ENCODE measurements around the gene MRPL11. TPM values are rescaled to one million over a fixed set of nuclear protein-coding genes. Genes with fewer than 3 reads are reported as not detected.

Gene MRPL11
- total and polyA plus RNA-seq, 2 donors (not counting 1 experiment from before 2014, with no cell fraction given): 32.7 to 35.7 TPM

- Histone ChIP-seq H3K36me3 (ENCODE audit: control insufficient read depth, insufficient read depth, low read length) (no peaks in the 10 kb centered on the region), H3K79me2 (ENCODE audit: control insufficient read depth, insufficient read depth, low read length) (no peaks in the 10 kb centered on the region), H3K4me3 (replicated peaks in 1 of 4; ENCODE audit: control extremely low read depth in 1 of 4, insufficient read depth in 1 of 4, low read depth in 3 of 4, low read length in 4 of 4) (no peak overlapping the region), H3K27ac (ENCODE audit: insufficient read depth, low read length) (no peak overlapping the region), H3K27me3 (ENCODE audit: control insufficient read depth, insufficient read depth, low read length) (peaks cover 27% of the 10 kb centered on the region), H3K4me2 (ENCODE audit: extremely low read depth, insufficient read depth, low read length) (no peak overlapping the region), H4K20me1 (ENCODE audit: control insufficient read depth, extremely low read depth, insufficient read depth, low read length) (no peaks in the 10 kb centered on the region), H2AFZ (ENCODE audit: low read length) (no peak overlapping the region), H3K9ac (ENCODE audit: insufficient read depth, low read length) (no peak overlapping the region), H3K4me1 (ENCODE audit: control insufficient read depth, extremely low read depth, insufficient read depth, low read length) (no peaks in the 10 kb centered on the region), H3K9me3 (ENCODE audit: control insufficient read depth, insufficient read depth, low read depth, low read length) (no peaks in the 10 kb centered on the region)
- no peak for TF ChIP-seq CTCF (conservative IDR thresholded peaks at IDR 0.05 in 1 of 2, IDR thresholded peaks at IDR 0.05 in 1 of 2; ENCODE audit: low read depth in 1 of 2, low read length in 2 of 2)
- no peak for TF ChIP-seq EZH2 (IDR thresholded peaks at IDR 0.05; ENCODE audit: low read length, missing control alignments)
- no peak for DNase-seq (ENCODE audit: low read depth in 2 of 2)
Measured at GRCh38 chr11:66451663-66452062, 13.0 kb upstream of the MRPL11 start.

GRCh38 chr11:66450560-66450959, 11.9 kb upstream of the MRPL11 start:
- Histone ChIP-seq H3K27ac (ENCODE audit: insufficient read depth, low read length) (no peak overlapping the region), H3K4me1 (ENCODE audit: control insufficient read depth, extremely low read depth, insufficient read depth, low read length) (no peaks in the 10 kb centered on the region), H3K79me2 (ENCODE audit: control insufficient read depth, insufficient read depth, low read length) (no peaks in the 10 kb centered on the region), H3K27me3 (ENCODE audit: control insufficient read depth, insufficient read depth, low read length) (peaks cover 27% of the 10 kb centered on the region), H4K20me1 (ENCODE audit: control insufficient read depth, extremely low read depth, insufficient read depth, low read length) (no peaks in the 10 kb centered on the region), H2AFZ (ENCODE audit: low read length) (no peak overlapping the region), H3K4me2 (ENCODE audit: extremely low read depth, insufficient read depth, low read length) (no peak overlapping the region), H3K4me3 (replicated peaks in 1 of 4; ENCODE audit: control extremely low read depth in 1 of 4, insufficient read depth in 1 of 4, low read depth in 3 of 4, low read length in 4 of 4) (no peak overlapping the region), H3K9me3 (ENCODE audit: control insufficient read depth, insufficient read depth, low read depth, low read length) (no peaks in the 10 kb centered on the region), H3K36me3 (ENCODE audit: control insufficient read depth, insufficient read depth, low read length) (no peaks in the 10 kb centered on the region), H3K9ac (ENCODE audit: insufficient read depth, low read length) (no peak overlapping the region)
- TF ChIP-seq EZH2 (IDR thresholded peaks at IDR 0.05; ENCODE audit: low read length, missing control alignments) (no peak), CTCF (conservative IDR thresholded peaks at IDR 0.05 in 1 of 2, IDR thresholded peaks at IDR 0.05 in 1 of 2; ENCODE audit: low read depth in 1 of 2, low read length in 2 of 2) (no peak)
- DNase-seq (ENCODE audit: low read depth in 2 of 2): no peak

- Histone ChIP-seq H4K20me1 (ENCODE audit: control insufficient read depth, extremely low read depth, insufficient read depth, low read length) (no peaks in the 10 kb centered on the region), H3K9me3 (ENCODE audit: control insufficient read depth, insufficient read depth, low read depth, low read length) (no peaks in the 10 kb centered on the region), H2AFZ (ENCODE audit: low read length) (no peak overlapping the region), H3K27ac (ENCODE audit: insufficient read depth, low read length) (no peak overlapping the region), H3K9ac (ENCODE audit: insufficient read depth, low read length) (no peak overlapping the region), H3K27me3 (ENCODE audit: control insufficient read depth, insufficient read depth, low read length) (peaks cover 24% of the 10 kb centered on the region), H3K4me3 (replicated peaks in 1 of 4; ENCODE audit: control extremely low read depth in 1 of 4, insufficient read depth in 1 of 4, low read depth in 3 of 4, low read length in 4 of 4) (no peak overlapping the region), H3K79me2 (ENCODE audit: control insufficient read depth, insufficient read depth, low read length) (no peaks in the 10 kb centered on the region), H3K4me2 (ENCODE audit: extremely low read depth, insufficient read depth, low read length) (no peak overlapping the region), H3K36me3 (ENCODE audit: control insufficient read depth, insufficient read depth, low read length) (no peaks in the 10 kb centered on the region), H3K4me1 (ENCODE audit: control insufficient read depth, extremely low read depth, insufficient read depth, low read length) (no peaks in the 10 kb centered on the region)
- TF ChIP-seq EZH2 (IDR thresholded peaks at IDR 0.05; ENCODE audit: low read length, missing control alignments): no peak
- TF ChIP-seq CTCF (conservative IDR thresholded peaks at IDR 0.05 in 1 of 2, IDR thresholded peaks at IDR 0.05 in 1 of 2; ENCODE audit: low read depth in 1 of 2, low read length in 2 of 2): no peak
- no peak for DNase-seq (ENCODE audit: low read depth in 2 of 2)
Measured at GRCh38 chr11:66448523-66448922, 9.9 kb upstream of the MRPL11 start.

Data from fibroblast of lung (primary cell).